Prostate gland (tissue), 2 donors: Measurements from ENCODE around the gene WBP2NL. TPM values are rescaled to one million over a fixed set of nuclear protein-coding genes. Genes with fewer than 3 reads are reported as not detected.

Experiments
- DNase-seq: peaks from one replicate; pipeline ENCODE4 v3.0.0-alpha.2; 2019; ENCODE audit warnings: low spot score
- H3K27ac ChIP-seq, 2 donors: fragments of 200-600 bp; sonication (generic); 2 replicates each; pipeline ENCODE4 v1.5.1; 2017 to 2019
- H3K27me3 ChIP-seq: fragments of 200-600 bp; sonication (generic); replicated peaks from 2 replicates; pipeline ENCODE4 v1.5.1; 2019; ENCODE audit not compliant: insufficient read depth
- H3K36me3 ChIP-seq, 2 donors: fragments of 200-600 bp; sonication (generic); 1 replicate in 1 of 2; 2 replicates in 1 of 2; pipeline versions ENCODE4 v1.5.1 to v1.8.1; 2017 to 2019
- H3K4me1 ChIP-seq: fragments of 200-600 bp; sonication (generic); replicated peaks from 2 replicates; pipeline ENCODE4 v1.5.1; 2019
- H3K4me3 ChIP-seq, 2 donors: fragments of 200-600 bp; sonication (generic); 2 replicates each; pipeline ENCODE4 v1.5.1; 2017 to 2019
- H3K9me3 ChIP-seq: fragments of 200-600 bp; sonication (generic); 2 replicates; pipeline ENCODE4 v1.5.1; 2017
- CTCF ChIP-seq, 4 experiments: fragments of 200-600 bp in 2 of 4; fragments of 450-650 bp in 2 of 4; sonication (generic) in 2 of 4; IDR thresholded peaks; 1 replicate in 3 of 4; 2 replicates in 1 of 4; pipeline ENCODE4 v1.5.1; 2016 to 2019; ENCODE audit warnings: antibody characterized with exemption in 4 of 4, mild to moderate bottlenecking in 2 of 4, moderate library complexity in 2 of 4
- POLR2A ChIP-seq: fragments of 450-650 bp; IDR thresholded peaks from one replicate; pipeline ENCODE4 v1.6.1; 2016; ENCODE audit warnings: antibody characterized with exemption, mild to moderate bottlenecking
- POLR2AphosphoS5 ChIP-seq: sonication (generic); formaldehyde crosslinking; IDR thresholded peaks from one replicate; pipeline ENCODE4 v1.6.1; 2017; ENCODE audit warnings: antibody characterized with exemption
- WGBS: methylation state at CpG from one replicate; pipeline ENCODE4 v1.1.5; 2018; 5-methylcytosine and 5-hydroxymethylcytosine counted together
- intact Hi-C: fragments of 100-400 bp; cut with DNase I; formaldehyde crosslinking; loops from one replicate; pipeline ENCODE4 v1.14.2; 2022
- total RNA-seq, 2 donors: library from RNA; depleted of rRNA; stranded (reverse); fragments of >200 nt; gene quantifications; one replicate each; pipeline ENCODE4 v1.1.0, GENCODE V29; 2016

WBP2NL gene
- total RNA-seq, 2 donors from 2014 or later, result 1.6 to 12.7 TPM

- Histone ChIP-seq H3K27me3 (no peaks in the 10 kb centered on the region), H3K9me3 (no peaks in the 10 kb centered on the region), H3K36me3 (no peaks in the 10 kb centered on the region), H3K27ac (no peak overlapping the region), H3K4me1 (no peaks in the 10 kb centered on the region), H3K4me3 (no peak overlapping the region)
- no peak for DNase-seq
- 80% methylated on average over 4 of the region's 4 CpGs for WGBS
- intact Hi-C loops, result no loop called here
- TF ChIP-seq POLR2A (no peak), POLR2AphosphoS5 (no peak), CTCF (IDR thresholded peaks at IDR 0.05) (no peak)
Measured at GRCh38 chr22:41989246-41989645, 9.3 kb upstream of the WBP2NL start.

- Histone ChIP-seq H3K27me3 (no peaks in the 10 kb centered on the region), H3K36me3 (no peaks in the 10 kb centered on the region), H3K4me3 (no peak overlapping the region), H3K27ac (no peak overlapping the region), H3K4me1 (no peaks in the 10 kb centered on the region), H3K9me3 (no peaks in the 10 kb centered on the region)
- TF ChIP-seq POLR2A, result no peak
- no peak for TF ChIP-seq CTCF (IDR thresholded peaks at IDR 0.05)
- no peak for TF ChIP-seq POLR2AphosphoS5
- 90% methylated on average over 7 of the region's 7 CpGs for WGBS
- DNase-seq, result no peak
- intact Hi-C loops, result no loop called here
Measured at GRCh38 chr22:41991111-41991510, 7.5 kb upstream of the WBP2NL start.

DNA sequence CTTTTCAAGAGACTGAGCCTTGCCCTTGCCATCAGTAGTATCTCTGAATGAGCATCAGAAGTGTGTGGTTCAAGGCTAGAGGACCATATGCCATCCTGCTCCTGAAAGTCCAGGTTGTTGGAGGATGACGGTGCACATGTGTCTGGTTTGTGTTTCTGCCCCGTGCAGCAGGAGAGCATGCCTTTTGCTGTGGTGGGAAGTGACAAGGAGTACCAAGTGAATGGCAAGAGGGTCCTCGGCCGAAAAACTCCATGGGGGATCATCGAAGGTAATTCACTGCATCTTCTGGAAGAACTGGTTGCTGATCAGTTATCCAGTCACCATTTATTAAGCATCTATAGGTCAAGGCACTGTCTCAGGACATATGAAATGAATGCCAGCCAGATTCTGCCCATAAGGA lies 6.1 kb upstream of the WBP2NL start:
- Histone ChIP-seq H3K27ac (no peak overlapping the region), H3K9me3 (no peaks in the 10 kb centered on the region), H3K36me3 (no peaks in the 10 kb centered on the region), H3K4me3 (no peak overlapping the region), H3K4me1 (no peaks in the 10 kb centered on the region), H3K27me3 (no peaks in the 10 kb centered on the region)
- intact Hi-C loops, result no loop called here
- no peak for DNase-seq
- WGBS, result 91% methylated on average over 5 of the region's 5 CpGs
- TF ChIP-seq POLR2A, result no peak
- TF ChIP-seq POLR2AphosphoS5, result no peak
- no peak for TF ChIP-seq CTCF (IDR thresholded peaks at IDR 0.05)

DNA sequence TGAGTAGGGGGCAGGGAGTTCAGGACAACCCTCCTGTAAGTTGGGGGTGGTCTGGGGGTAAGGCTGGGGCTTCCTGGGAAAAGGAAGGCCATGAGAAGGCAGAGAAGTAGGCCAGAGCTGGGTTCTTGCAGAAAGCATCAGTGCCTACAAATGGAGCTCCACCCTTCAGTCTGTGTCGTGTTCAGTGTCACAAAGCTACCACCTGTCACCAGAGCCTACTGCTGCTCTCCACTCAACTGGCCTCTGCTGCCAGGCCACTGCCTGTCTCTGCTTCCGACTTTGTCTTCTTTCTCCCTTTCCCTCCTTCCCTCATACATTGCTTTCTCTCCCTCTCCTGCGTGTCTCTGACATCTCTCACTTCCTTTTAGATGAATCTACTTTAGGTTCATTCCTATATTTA lies 3.4 kb upstream of the WBP2NL start:
- WGBS, result 77% methylated on average over 3 of the region's 3 CpGs
- Histone ChIP-seq H3K4me1 (peaks cover 8% of the 10 kb centered on the region), H3K4me3 (no peak overlapping the region), H3K27ac (peak overlapping the region in 1 of 2 donors; percentile 81), H3K9me3 (no peaks in the 10 kb centered on the region), H3K27me3 (no peaks in the 10 kb centered on the region), H3K36me3 (no peaks in the 10 kb centered on the region)
- no peak for DNase-seq
- TF ChIP-seq CTCF (IDR thresholded peaks at IDR 0.05), result no peak
- no peak for TF ChIP-seq POLR2A
- no peak for TF ChIP-seq POLR2AphosphoS5
- intact Hi-C loops, result no loop called here

DNA sequence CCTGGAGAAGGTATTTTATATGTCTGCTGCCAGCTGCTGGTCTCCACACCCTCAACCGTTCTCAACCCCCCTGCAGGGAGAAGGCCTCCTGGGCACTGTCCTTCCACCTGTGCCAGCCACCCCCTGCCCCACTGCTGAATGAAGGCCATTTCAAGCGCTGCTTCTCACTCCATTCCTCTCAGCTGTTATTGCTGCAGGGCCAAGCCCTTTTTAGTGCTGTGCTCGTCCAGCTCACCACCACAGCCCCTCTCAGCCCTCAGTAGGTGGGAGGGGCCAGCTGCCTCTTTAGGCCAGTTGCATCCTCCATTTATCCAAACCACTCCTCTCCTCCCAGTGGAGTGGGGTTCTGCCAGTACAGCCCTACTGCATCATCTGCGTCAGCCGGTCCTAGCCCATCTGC lies 1.8 kb upstream of the WBP2NL start:
- WGBS, result 82% methylated on average over 5 of the region's 5 CpGs
- no peak for DNase-seq
- H3K4me1 ChIP-seq, result peaks cover 8% of the 10 kb centered on the region
- no peaks in the 10 kb centered on the region for H3K9me3 ChIP-seq
- H3K36me3 ChIP-seq, result no peaks in the 10 kb centered on the region
- H3K4me3 ChIP-seq, result no peak overlapping the region
- peak overlapping the region in 1 of 2 donors; percentile 81 for H3K27ac ChIP-seq
- no peaks in the 10 kb centered on the region for H3K27me3 ChIP-seq
- TF ChIP-seq POLR2A (no peak), POLR2AphosphoS5 (no peak), CTCF (IDR thresholded peaks at IDR 0.05) (no peak)
- intact Hi-C loops, result no loop called here
